HEK293 (cell line): ENCODE results near the gene DLG2.

ENCODE experiments used
- CTCF ChIA-PET: fragments of 350-600 bp; formaldehyde crosslinking; extraction: SDS; loops from one replicate; lab custom pipeline; 2021; ENCODE audit warnings: antibody characterized with exemption; lab: Yijun Ruan, JAX
- POLR2A ChIA-PET: fragments of 300-600 bp; formaldehyde crosslinking; extraction: SDS; loops from one replicate; lab custom pipeline; 2020; ENCODE audit warnings: antibody characterized with exemption, inconsistent platforms; lab: Yijun Ruan, JAX
- H3K27ac ChIP-seq: fragments of 200-500 bp; sonication (Bioruptor generic); 2 replicates; pipeline ENCODE4 v1.5.1; 2014; ENCODE audit warnings: low read depth, low read length, control low read depth, inconsistent platforms; ENCODE audit errors: extremely low read depth
- H3K36me3 ChIP-seq, 2 experiments: fragments of 200-500 bp in 1 of 2; sonication (Bioruptor generic) in 1 of 2; 1 replicate in 1 of 2; 2 replicates in 1 of 2; pipeline ENCODE4 v1.5.1; 2014 to 2017; ENCODE audit warnings: inconsistent platforms in 2 of 2, low read length in 2 of 2; ENCODE audit not compliant: control insufficient read depth in 2 of 2, insufficient read depth in 1 of 2
- H3K4me1 ChIP-seq: fragments of 200-500 bp; sonication (Bioruptor generic); 2 replicates; pipeline ENCODE4 v1.5.1; 2014; ENCODE audit warnings: mild to moderate bottlenecking, low read length, inconsistent platforms; ENCODE audit not compliant: control insufficient read depth, insufficient read depth
- H3K4me3 ChIP-seq: 2 replicates; pipeline ENCODE4 v1.5.1; 2011; ENCODE audit warnings: low read depth, mild to moderate bottlenecking, control low read depth, low read length, moderate library complexity
- H3K9me3 ChIP-seq: fragments of 200-500 bp; sonication (Bioruptor generic); 2 replicates; pipeline ENCODE4 v1.5.1; 2014; ENCODE audit warnings: low read depth, low read length, inconsistent platforms; ENCODE audit not compliant: control insufficient read depth, insufficient read depth
- GLIS2 ChIP-seq: fragments of 450-650 bp; formaldehyde crosslinking; IDR thresholded peaks from 2 replicates; pipeline ENCODE4 v1.5.1; 2016; ENCODE audit warnings: missing biosample characterization, missing genetic modification characterization
- HOXA7 ChIP-seq: sonication (generic); formaldehyde crosslinking; IDR thresholded peaks from 2 replicates; pipeline ENCODE4 v1.8.1; 2022; ENCODE audit warnings: missing genetic modification reagents, borderline replicate concordance
- OVOL3 ChIP-seq: fragments of 450-650 bp; formaldehyde crosslinking; IDR thresholded peaks from 2 replicates; pipeline ENCODE4 v1.5.1; 2016; ENCODE audit warnings: missing biosample characterization, missing genetic modification characterization
- PBX3 ChIP-seq: sonication (generic); formaldehyde crosslinking; IDR thresholded peaks from 2 replicates; pipeline ENCODE4 v1.8.1; 2022; ENCODE audit warnings: mild to moderate bottlenecking, moderate library complexity, missing genetic modification reagents
- ZBTB44 ChIP-seq: fragments of 450-650 bp; IDR thresholded peaks from 2 replicates; pipeline ENCODE4 v1.5.1; 2018; ENCODE audit warnings: missing biosample characterization, mild to moderate bottlenecking, missing genetic modification characterization
- ZNF202 ChIP-seq: fragments of 450-650 bp; formaldehyde crosslinking; IDR thresholded peaks from 2 replicates; pipeline ENCODE4 v1.5.1; 2016; ENCODE audit warnings: missing biosample characterization, missing genetic modification characterization, borderline replicate concordance
- ZNF350 ChIP-seq: fragments of 450-650 bp; formaldehyde crosslinking; IDR thresholded peaks from 2 replicates; pipeline ENCODE4 v1.5.0; 2017; ENCODE audit warnings: missing biosample characterization, mild to moderate bottlenecking, missing genetic modification characterization
- ZNF404 ChIP-seq: fragments of 450-650 bp; formaldehyde crosslinking; IDR thresholded peaks from 2 replicates; pipeline ENCODE4 v1.5.1; 2017; ENCODE audit warnings: missing biosample characterization, missing genetic modification characterization
- ZNF530 ChIP-seq: fragments of 450-650 bp; formaldehyde crosslinking; IDR thresholded peaks from 2 replicates; pipeline ENCODE4 v1.5.1; 2016; ENCODE audit warnings: low read depth, missing biosample characterization, missing genetic modification characterization
- ZNF621 ChIP-seq: fragments of 450-650 bp; formaldehyde crosslinking; IDR thresholded peaks from 2 replicates; pipeline ENCODE4 v1.5.1; 2017; ENCODE audit warnings: missing biosample characterization, missing genetic modification characterization
- ZNF623 ChIP-seq: fragments of 450-650 bp; formaldehyde crosslinking; IDR thresholded peaks from 2 replicates; pipeline ENCODE4 v1.5.1; 2016; ENCODE audit warnings: missing biosample characterization, missing genetic modification characterization
- ZNF624 ChIP-seq: fragments of 450-650 bp; formaldehyde crosslinking; IDR thresholded peaks from 2 replicates; pipeline ENCODE4 v1.5.1; 2017; ENCODE audit warnings: missing biosample characterization, missing genetic modification characterization
- ZNF670 ChIP-seq: fragments of 450-650 bp; formaldehyde crosslinking; IDR thresholded peaks from 2 replicates; pipeline ENCODE4 v1.5.1; 2016; ENCODE audit warnings: missing biosample characterization, missing genetic modification characterization, low read depth
- ZNF692 ChIP-seq: fragments of 450-650 bp; formaldehyde crosslinking; IDR thresholded peaks from 2 replicates; pipeline ENCODE4 v1.5.1; 2016; ENCODE audit warnings: missing biosample characterization, missing genetic modification characterization
- ZNF704 ChIP-seq: fragments of 450-650 bp; formaldehyde crosslinking; IDR thresholded peaks from 2 replicates; pipeline ENCODE4 v1.5.1; 2016; ENCODE audit warnings: missing biosample characterization, missing genetic modification characterization
- ZXDB ChIP-seq: fragments of 450-650 bp; formaldehyde crosslinking; IDR thresholded peaks from 2 replicates; pipeline ENCODE4 v1.5.1; 2016; ENCODE audit warnings: missing biosample characterization, missing genetic modification characterization
- TF ChIP-seq, protein P1 (sequence below): fragments of 450-650 bp; formaldehyde crosslinking; IDR thresholded peaks from 2 replicates; pipeline ENCODE4 v1.5.1; 2016; ENCODE audit warnings: missing biosample characterization, missing genetic modification characterization
- TF ChIP-seq, protein P2 (sequence below): fragments of 450-650 bp; formaldehyde crosslinking; IDR thresholded peaks from 2 replicates; pipeline ENCODE4 v1.5.1; 2016; ENCODE audit warnings: missing biosample characterization, missing genetic modification characterization
- TF ChIP-seq, protein P3 (sequence below): fragments of 450-650 bp; formaldehyde crosslinking; IDR thresholded peaks from 2 replicates; pipeline ENCODE4 v1.5.1; 2017; ENCODE audit warnings: missing biosample characterization, missing genetic modification characterization
- TF ChIP-seq, protein P4 (sequence below): fragments of 450-650 bp; formaldehyde crosslinking; IDR thresholded peaks from 2 replicates; pipeline ENCODE4 v1.5.1; 2017; ENCODE audit warnings: missing biosample characterization, missing genetic modification characterization

DLG2 gene

DNA sequence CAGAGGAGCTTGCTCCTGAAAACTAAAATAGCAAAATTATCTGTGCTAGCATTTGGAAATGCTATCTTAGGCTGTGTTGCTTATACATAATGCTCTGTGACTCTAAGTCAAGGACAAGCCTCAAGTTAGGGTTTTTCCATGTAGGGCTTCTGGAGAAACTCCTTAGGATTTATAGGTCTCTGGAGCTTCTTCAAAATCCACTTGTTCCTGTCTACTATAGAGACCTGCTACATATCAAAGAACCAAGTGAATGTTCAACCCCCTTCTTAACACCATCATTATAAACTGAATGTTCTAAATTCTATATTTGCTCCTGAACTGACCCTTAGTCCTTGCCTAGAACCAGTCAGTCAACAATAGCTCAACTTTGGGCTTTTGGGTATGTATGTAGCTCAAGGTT is 1817.9 kb downstream of the DLG2 start:
- POLR2A ChIA-PET: interaction anchor here (0.5 kb wide), 1 partner anchor 943 kb away, joined by 3 read pairs; no protein-coding TSS in a partner anchor
- Histone ChIP-seq H3K36me3 (no peaks in the 10 kb centered on the region), H3K4me1 (no peaks in the 10 kb centered on the region), H3K4me3 (no peak overlapping the region), H3K9me3 (no peaks in the 10 kb centered on the region), H3K27ac (no peak overlapping the region)
- TF ChIP-seq ZNF692 (tag by site-specific recombination) (no peak), ZNF202 (tag by site-specific recombination) (no peak), ZNF350 (tag by site-specific recombination) (no peak), HOXA7 (CRISPR knock-in tag) (no peak)
- TF ChIP-seq, protein P1, sequence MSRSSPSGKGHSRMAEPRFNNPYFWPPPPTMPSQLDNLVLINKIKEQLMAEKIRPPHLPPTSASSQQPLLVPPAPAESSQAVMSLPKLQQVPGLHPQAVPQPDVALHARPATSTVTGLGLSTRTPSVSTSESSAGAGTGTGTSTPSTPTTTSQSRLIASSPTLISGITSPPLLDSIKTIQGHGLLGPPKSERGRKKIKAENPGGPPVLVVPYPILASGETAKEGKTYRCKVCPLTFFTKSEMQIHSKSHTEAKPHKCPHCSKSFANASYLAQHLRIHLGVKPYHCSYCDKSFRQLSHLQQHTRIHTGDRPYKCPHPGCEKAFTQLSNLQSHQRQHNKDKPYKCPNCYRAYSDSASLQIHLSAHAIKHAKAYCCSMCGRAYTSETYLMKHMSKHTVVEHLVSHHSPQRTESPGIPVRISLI (tag by site-specific recombination): no peak
- CTCF ChIA-PET: no interaction called here

DNA sequence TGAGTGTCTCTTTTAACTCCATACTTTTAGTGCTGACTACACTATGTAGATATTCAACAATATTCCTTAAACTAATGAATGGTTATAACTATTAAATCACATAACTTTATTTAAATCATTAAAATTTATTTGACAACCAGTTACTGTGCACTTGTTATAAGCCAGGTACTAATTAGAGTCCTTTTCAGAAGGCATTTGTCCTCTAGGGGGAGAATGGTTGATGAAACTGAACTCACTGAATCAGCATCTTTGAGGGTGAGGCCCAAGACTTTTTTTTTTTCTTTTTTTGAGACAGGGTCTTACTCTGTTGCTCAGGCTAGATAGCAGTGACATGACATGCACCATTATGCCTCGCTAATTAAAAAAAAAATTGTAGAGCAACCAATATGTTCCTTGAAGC is 1825.3 kb downstream of the DLG2 start:
- TF ChIP-seq PBX3 (no peak), GLIS2 (tag by site-specific recombination) (no peak), ZNF623 (no peak), OVOL3 (tag by site-specific recombination) (no peak), ZBTB44 (no peak), ZNF624 (no peak), ZNF404 (no peak), ZXDB (tag by site-specific recombination) (no peak), ZNF704 (tag by site-specific recombination) (no peak), ZNF530 (tag by site-specific recombination) (no peak), ZNF670 (no peak), ZNF621 (tag by site-specific recombination) (no peak)
- TF ChIP-seq, protein P2, sequence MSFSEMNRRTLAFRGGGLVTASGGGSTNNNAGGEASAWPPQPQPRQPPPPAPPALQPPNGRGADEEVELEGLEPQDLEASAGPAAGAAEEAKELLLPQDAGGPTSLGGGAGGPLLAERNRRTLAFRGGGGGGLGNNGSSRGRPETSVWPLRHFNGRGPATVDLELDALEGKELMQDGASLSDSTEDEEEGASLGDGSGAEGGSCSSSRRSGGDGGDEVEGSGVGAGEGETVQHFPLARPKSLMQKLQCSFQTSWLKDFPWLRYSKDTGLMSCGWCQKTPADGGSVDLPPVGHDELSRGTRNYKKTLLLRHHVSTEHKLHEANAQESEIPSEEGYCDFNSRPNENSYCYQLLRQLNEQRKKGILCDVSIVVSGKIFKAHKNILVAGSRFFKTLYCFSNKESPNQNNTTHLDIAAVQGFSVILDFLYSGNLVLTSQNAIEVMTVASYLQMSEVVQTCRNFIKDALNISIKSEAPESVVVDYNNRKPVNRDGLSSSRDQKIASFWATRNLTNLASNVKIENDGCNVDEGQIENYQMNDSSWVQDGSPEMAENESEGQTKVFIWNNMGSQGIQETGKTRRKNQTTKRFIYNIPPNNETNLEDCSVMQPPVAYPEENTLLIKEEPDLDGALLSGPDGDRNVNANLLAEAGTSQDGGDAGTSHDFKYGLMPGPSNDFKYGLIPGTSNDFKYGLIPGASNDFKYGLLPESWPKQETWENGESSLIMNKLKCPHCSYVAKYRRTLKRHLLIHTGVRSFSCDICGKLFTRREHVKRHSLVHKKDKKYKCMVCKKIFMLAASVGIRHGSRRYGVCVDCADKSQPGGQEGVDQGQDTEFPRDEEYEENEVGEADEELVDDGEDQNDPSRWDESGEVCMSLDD (tag by site-specific recombination): no peak
- TF ChIP-seq, protein P3, sequence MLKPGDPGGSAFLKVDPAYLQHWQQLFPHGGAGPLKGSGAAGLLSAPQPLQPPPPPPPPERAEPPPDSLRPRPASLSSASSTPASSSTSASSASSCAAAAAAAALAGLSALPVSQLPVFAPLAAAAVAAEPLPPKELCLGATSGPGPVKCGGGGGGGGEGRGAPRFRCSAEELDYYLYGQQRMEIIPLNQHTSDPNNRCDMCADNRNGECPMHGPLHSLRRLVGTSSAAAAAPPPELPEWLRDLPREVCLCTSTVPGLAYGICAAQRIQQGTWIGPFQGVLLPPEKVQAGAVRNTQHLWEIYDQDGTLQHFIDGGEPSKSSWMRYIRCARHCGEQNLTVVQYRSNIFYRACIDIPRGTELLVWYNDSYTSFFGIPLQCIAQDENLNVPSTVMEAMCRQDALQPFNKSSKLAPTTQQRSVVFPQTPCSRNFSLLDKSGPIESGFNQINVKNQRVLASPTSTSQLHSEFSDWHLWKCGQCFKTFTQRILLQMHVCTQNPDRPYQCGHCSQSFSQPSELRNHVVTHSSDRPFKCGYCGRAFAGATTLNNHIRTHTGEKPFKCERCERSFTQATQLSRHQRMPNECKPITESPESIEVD (tag by site-specific recombination): no peak
- TF ChIP-seq, protein P4, sequence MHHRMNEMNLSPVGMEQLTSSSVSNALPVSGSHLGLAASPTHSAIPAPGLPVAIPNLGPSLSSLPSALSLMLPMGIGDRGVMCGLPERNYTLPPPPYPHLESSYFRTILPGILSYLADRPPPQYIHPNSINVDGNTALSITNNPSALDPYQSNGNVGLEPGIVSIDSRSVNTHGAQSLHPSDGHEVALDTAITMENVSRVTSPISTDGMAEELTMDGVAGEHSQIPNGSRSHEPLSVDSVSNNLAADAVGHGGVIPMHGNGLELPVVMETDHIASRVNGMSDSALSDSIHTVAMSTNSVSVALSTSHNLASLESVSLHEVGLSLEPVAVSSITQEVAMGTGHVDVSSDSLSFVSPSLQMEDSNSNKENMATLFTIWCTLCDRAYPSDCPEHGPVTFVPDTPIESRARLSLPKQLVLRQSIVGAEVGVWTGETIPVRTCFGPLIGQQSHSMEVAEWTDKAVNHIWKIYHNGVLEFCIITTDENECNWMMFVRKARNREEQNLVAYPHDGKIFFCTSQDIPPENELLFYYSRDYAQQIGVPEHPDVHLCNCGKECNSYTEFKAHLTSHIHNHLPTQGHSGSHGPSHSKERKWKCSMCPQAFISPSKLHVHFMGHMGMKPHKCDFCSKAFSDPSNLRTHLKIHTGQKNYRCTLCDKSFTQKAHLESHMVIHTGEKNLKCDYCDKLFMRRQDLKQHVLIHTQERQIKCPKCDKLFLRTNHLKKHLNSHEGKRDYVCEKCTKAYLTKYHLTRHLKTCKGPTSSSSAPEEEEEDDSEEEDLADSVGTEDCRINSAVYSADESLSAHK: no peak
- TF ChIP-seq, all 188 proteins: peak for 0
- Histone ChIP-seq H3K4me1 (no peaks in the 10 kb centered on the region), H3K36me3 (no peaks in the 10 kb centered on the region), H3K27ac (no peak overlapping the region), H3K9me3 (no peaks in the 10 kb centered on the region), H3K4me3 (no peak overlapping the region)
- ChIA-PET CTCF (interaction anchor here (0.7 to 3.3 kb wide), 4 partner anchors 14 to 32 kb away, joined by 3 to 17 read pairs (median 4); no protein-coding TSS in a partner anchor), POLR2A (no interaction called here)
